Transverse colon (tissue), 4 donors: ENCODE results near the gene TGFB2. TPM values are rescaled to one million over a fixed set of nuclear protein-coding genes. Genes with fewer than 3 reads are reported as not detected.

ENCODE experiments used
- DNase-seq: peaks from one replicate; pipeline ENCODE4 v3.0.0-alpha.2; 2019
- H3K27ac ChIP-seq, 4 donors: fragments of 200-600 bp; sonication (generic); 2 replicates each; pipeline ENCODE4 v1.5.1; 2016 to 2018; ENCODE audit warnings: inconsistent platforms in 4 of 4
- H3K27me3 ChIP-seq: fragments of 200-600 bp; sonication (generic); 2 replicates; pipeline ENCODE4 v1.5.1; 2017; ENCODE audit warnings: inconsistent platforms
- H3K36me3 ChIP-seq, 4 donors: fragments of 200-600 bp; sonication (generic); 2 replicates each; pipeline ENCODE4 v1.5.1; 2017 to 2019; ENCODE audit warnings: inconsistent platforms in 4 of 4
- H3K4me1 ChIP-seq, 4 donors: fragments of 200-600 bp; sonication (generic); 2 replicates each; pipeline ENCODE4 v1.5.1; 2017 to 2020; ENCODE audit warnings: inconsistent platforms in 4 of 4
- H3K4me3 ChIP-seq, 4 donors: fragments of 200-600 bp; sonication (generic); 1 replicate in 1 of 4; 2 replicates in 3 of 4; pipeline versions ENCODE4 v1.5.1 to v1.6.1; 2017 to 2019; ENCODE audit warnings: inconsistent platforms in 4 of 4
- H3K9me3 ChIP-seq, 2 donors: fragments of 200-600 bp; sonication (generic); 2 replicates each; pipeline ENCODE4 v1.5.1; 2017 to 2019; ENCODE audit warnings: inconsistent platforms in 2 of 2
- EP300 ChIP-seq: sonication (generic); formaldehyde crosslinking; IDR thresholded peaks from one replicate; pipeline ENCODE4 v1.6.1; 2017; ENCODE audit warnings: antibody characterized with exemption, low read depth
- POLR2A ChIP-seq: fragments of 450-650 bp; IDR thresholded peaks from one replicate; pipeline ENCODE4 v1.6.1; 2016; ENCODE audit warnings: antibody characterized with exemption, mild to moderate bottlenecking, moderate library complexity
- POLR2AphosphoS5 ChIP-seq, 3 donors: sonication (generic); formaldehyde crosslinking; IDR thresholded peaks; one replicate each; pipeline ENCODE4 v1.6.1; 2016; ENCODE audit warnings: antibody characterized with exemption in 3 of 3
- WGBS, 2 donors: methylation state at CpG; one replicate each; pipeline ENCODE4 v1.1.5; 2018; ENCODE audit warnings: low coverage in 1 of 2; 5-methylcytosine and 5-hydroxymethylcytosine counted together
- in situ Hi-C, 4 donors: fragments of 200-750 bp; cut with MboI; loops; one replicate each; pipeline versions ENCODE4 v1.15.0 to v1.15.1; 2017; ENCODE audit warnings: low sequenced_read_pairs in 3 of 4, low pct_ligation_motif_present in 1 of 4, low pct_unique_long_range_greater_than_20kb in 1 of 4
- intact Hi-C: fragments of 100-400 bp; cut with DNase I; formaldehyde crosslinking; loops from one replicate; pipeline ENCODE4 v1.15.1; 2023; ENCODE audit warnings: low total_unique reads
- total RNA-seq, 4 donors: library from RNA; depleted of rRNA; stranded (reverse); fragments of >200 nt; gene quantifications; one replicate each; pipeline ENCODE4 v1.1.0, GENCODE V29; 2016
- TF ChIP-seq, protein P1 (sequence below), 5 experiments: fragments of 200-600 bp in 3 of 5; fragments of 450-650 bp in 2 of 5; sonication (generic) in 3 of 5; IDR thresholded peaks; 1 replicate in 2 of 5; 2 replicates in 3 of 5; pipeline ENCODE4 v1.5.1; 2016 to 2017; ENCODE audit warnings: antibody characterized with exemption in 5 of 5, inconsistent platforms in 3 of 5, mild to moderate bottlenecking in 2 of 5, moderate library complexity in 1 of 5

TGFB2 gene
- total RNA-seq, 4 donors from 2014 or later = 0.41 to 2.2 (median 1.1) TPM

- 70 to 73% methylated on average over 5 of the region's 5 CpGs for WGBS, 2 donors
- in situ Hi-C loops (no loop called here), intact Hi-C loops (no loop called here)
- Histone ChIP-seq H3K36me3 (no peaks in the 10 kb centered on the region), H3K4me3 (no peak overlapping the region), H3K27ac (no peak overlapping the region), H3K27me3 (no peaks in the 10 kb centered on the region), H3K9me3 (no peaks in the 10 kb centered on the region), H3K4me1 (no peaks in the 10 kb centered on the region)
- TF ChIP-seq EP300 (no peak), POLR2A (no peak), POLR2AphosphoS5 (IDR thresholded peaks at IDR 0.05) (no peak)
- TF ChIP-seq, protein P1, sequence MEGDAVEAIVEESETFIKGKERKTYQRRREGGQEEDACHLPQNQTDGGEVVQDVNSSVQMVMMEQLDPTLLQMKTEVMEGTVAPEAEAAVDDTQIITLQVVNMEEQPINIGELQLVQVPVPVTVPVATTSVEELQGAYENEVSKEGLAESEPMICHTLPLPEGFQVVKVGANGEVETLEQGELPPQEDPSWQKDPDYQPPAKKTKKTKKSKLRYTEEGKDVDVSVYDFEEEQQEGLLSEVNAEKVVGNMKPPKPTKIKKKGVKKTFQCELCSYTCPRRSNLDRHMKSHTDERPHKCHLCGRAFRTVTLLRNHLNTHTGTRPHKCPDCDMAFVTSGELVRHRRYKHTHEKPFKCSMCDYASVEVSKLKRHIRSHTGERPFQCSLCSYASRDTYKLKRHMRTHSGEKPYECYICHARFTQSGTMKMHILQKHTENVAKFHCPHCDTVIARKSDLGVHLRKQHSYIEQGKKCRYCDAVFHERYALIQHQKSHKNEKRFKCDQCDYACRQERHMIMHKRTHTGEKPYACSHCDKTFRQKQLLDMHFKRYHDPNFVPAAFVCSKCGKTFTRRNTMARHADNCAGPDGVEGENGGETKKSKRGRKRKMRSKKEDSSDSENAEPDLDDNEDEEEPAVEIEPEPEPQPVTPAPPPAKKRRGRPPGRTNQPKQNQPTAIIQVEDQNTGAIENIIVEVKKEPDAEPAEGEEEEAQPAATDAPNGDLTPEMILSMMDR (IDR thresholded peaks at IDR 0.05) = no peak
- no peak for DNase-seq
Measured at GRCh38 chr1:218425647-218426342, 80.7 kb downstream of the TGFB2 start.

- Histone ChIP-seq H3K9me3 (no peaks in the 10 kb centered on the region), H3K27ac (no peak overlapping the region), H3K4me3 (no peak overlapping the region), H3K4me1 (no peaks in the 10 kb centered on the region), H3K27me3 (no peaks in the 10 kb centered on the region), H3K36me3 (no peaks in the 10 kb centered on the region)
- 54 to 55% methylated on average over 1 of the region's 1 CpG for WGBS, 2 donors
- TF ChIP-seq POLR2A (no peak), POLR2AphosphoS5 (IDR thresholded peaks at IDR 0.05) (no peak), EP300 (no peak)
- TF ChIP-seq, protein P1 (IDR thresholded peaks at IDR 0.05) = no peak
- no peak for DNase-seq
- in situ Hi-C loops = no loop called here
- intact Hi-C loops = no loop called here
Measured at GRCh38 chr1:218426343-218426657, 81.2 kb downstream of the TGFB2 start.

GRCh38 chr1:218429301-218429700, 84.2 kb downstream of the TGFB2 start:
- H3K4me1 ChIP-seq = no peaks in the 10 kb centered on the region
- no peak for DNase-seq
- H3K36me3 ChIP-seq = no peaks in the 10 kb centered on the region
- no peak for TF ChIP-seq POLR2AphosphoS5 (IDR thresholded peaks at IDR 0.05)
- no peak for TF ChIP-seq EP300
- TF ChIP-seq, protein P1 (IDR thresholded peaks at IDR 0.05) = no peak
- TF ChIP-seq POLR2A = no peak
- H3K4me3 ChIP-seq = no peak overlapping the region
- in situ Hi-C loops (no loop called here), intact Hi-C loops (no loop called here)
- no peak overlapping the region for H3K27ac ChIP-seq
- H3K27me3 ChIP-seq = no peaks in the 10 kb centered on the region
- H3K9me3 ChIP-seq = no peaks in the 10 kb centered on the region

GRCh38 chr1:218430346-218430745, 85.2 kb downstream of the TGFB2 start:
- no peak for TF ChIP-seq EP300
- no peak for TF ChIP-seq POLR2A
- TF ChIP-seq, protein P1 (IDR thresholded peaks at IDR 0.05) = no peak
- TF ChIP-seq POLR2AphosphoS5 (IDR thresholded peaks at IDR 0.05) = no peak
- no peaks in the 10 kb centered on the region for H3K27me3 ChIP-seq
- H3K4me3 ChIP-seq = no peak overlapping the region
- DNase-seq = no peak
- WGBS, 2 donors = 81 to 90% methylated on average over 1 of the region's 1 CpG
- in situ Hi-C loops (no loop called here), intact Hi-C loops (no loop called here)
- H3K36me3 ChIP-seq = no peaks in the 10 kb centered on the region
- no peaks in the 10 kb centered on the region for H3K9me3 ChIP-seq
- H3K27ac ChIP-seq = no peak overlapping the region
- H3K4me1 ChIP-seq = no peaks in the 10 kb centered on the region
